ACC112 (cell line): ENCODE measurements around the gene TGFBR1.
A peak's percentile ranks its signal among the peaks of the same experiment; 100 is the strongest.
"Not testable (repeated sequence)": the region's sequence is repeated elsewhere in the genome, so short reads cannot be mapped to it uniquely, and the experiment has no call there.

Source experiments
- H2AFZ ChIP-seq: fragments of 200-600 bp; sonication (generic); one replicate; pipeline ENCODE4 v1.6.0; 2017; ENCODE audit warnings: antibody characterized with exemption, low read length; ENCODE audit not compliant: unreplicated experiment
- H3K27ac ChIP-seq: fragments of 200-600 bp; sonication (generic); 2 replicates; pipeline ENCODE4 v1.5.1; 2014; ENCODE audit warnings: low read depth, mild to moderate bottlenecking, antibody characterized with exemption, low read length, moderate library complexity
- H3K27me3 ChIP-seq: fragments of 200-600 bp; sonication (generic); 2 replicates; pipeline ENCODE4 v1.6.1; 2014; ENCODE audit warnings: mild to moderate bottlenecking, antibody characterized with exemption, low read length, moderate library complexity, mixed read lengths; ENCODE audit not compliant: insufficient read depth
- H3K36me3 ChIP-seq: fragments of 200-600 bp; sonication (generic); 2 replicates; pipeline ENCODE4 v1.6.1; 2016; ENCODE audit warnings: mild to moderate bottlenecking, antibody characterized with exemption, low read length, moderate library complexity, mixed read lengths; ENCODE audit not compliant: insufficient read depth
- H3K4me1 ChIP-seq: fragments of 200-600 bp; sonication (generic); one replicate; pipeline ENCODE4 v1.6.1; 2016; ENCODE audit warnings: low read length, mixed read lengths; ENCODE audit not compliant: insufficient read depth, unreplicated experiment, control insufficient read depth
- H3K4me3 ChIP-seq: fragments of 200-600 bp; sonication (generic); 2 replicates; pipeline ENCODE4 v1.5.1; 2014; ENCODE audit warnings: mild to moderate bottlenecking, low read depth, low read length
- H3K79me2 ChIP-seq: fragments of 200-600 bp; sonication (generic); one replicate; pipeline ENCODE4 v1.6.0; 2016; ENCODE audit warnings: low read length; ENCODE audit not compliant: control insufficient read depth, unreplicated experiment, insufficient read depth

The TGFBR1 gene

GRCh38 chr9:99095565-99095964 lies 9.3 kb upstream of the TGFBR1 start:
- no peaks in the 10 kb centered on the region for H3K4me1 ChIP-seq
- H3K27me3 ChIP-seq = 0 out of 2 replicates have a peak, but pooled peaks cover 5% of the 10 kb centered on the region
- H3K36me3 ChIP-seq = no peaks in the 10 kb centered on the region
- H3K27ac ChIP-seq = no peak overlapping the region
- no peak overlapping the region for H3K4me3 ChIP-seq
- H3K79me2 ChIP-seq = no peaks in the 10 kb centered on the region
- H2AFZ ChIP-seq = no peak overlapping the region

- no peak overlapping the region for H2AFZ ChIP-seq
- H3K4me3 ChIP-seq = no peak overlapping the region
- no peaks in the 10 kb centered on the region for H3K4me1 ChIP-seq
- no peak overlapping the region for H3K27ac ChIP-seq
- H3K36me3 ChIP-seq = no peaks in the 10 kb centered on the region
- H3K27me3 ChIP-seq = 0 out of 2 replicates have a peak, but pooled peaks cover 5% of the 10 kb centered on the region
- no peaks in the 10 kb centered on the region for H3K79me2 ChIP-seq
These were observed 8.5 kb upstream of the TGFBR1 start for GRCh38 chr9:99096409-99096808.

GRCh38 chr9:99099806-99100585 lies 4.9 kb upstream of the TGFBR1 start:
- not testable (repeated sequence) for H2AFZ ChIP-seq

GRCh38 chr9:99101271-99101670 lies 3.6 kb upstream of the TGFBR1 start:
- Histone ChIP-seq H3K36me3 (no peaks in the 10 kb centered on the region), H3K4me1 (peaks cover 8% of the 10 kb centered on the region), H3K27me3 (no peaks in the 10 kb centered on the region), H3K4me3 (no peak overlapping the region), H3K27ac (no peak overlapping the region), H3K79me2 (peaks cover 2% of the 10 kb centered on the region), H2AFZ (no peak overlapping the region)

More at GRCh38 chr9:99099806-99100585, 4.9 kb upstream of the TGFBR1 start:
- H3K4me3 ChIP-seq, H3K79me2 ChIP-seq, H3K27me3 ChIP-seq, H3K4me1 ChIP-seq, H3K27ac ChIP-seq, H3K36me3 ChIP-seq: not testable (repeated sequence)

DNA sequence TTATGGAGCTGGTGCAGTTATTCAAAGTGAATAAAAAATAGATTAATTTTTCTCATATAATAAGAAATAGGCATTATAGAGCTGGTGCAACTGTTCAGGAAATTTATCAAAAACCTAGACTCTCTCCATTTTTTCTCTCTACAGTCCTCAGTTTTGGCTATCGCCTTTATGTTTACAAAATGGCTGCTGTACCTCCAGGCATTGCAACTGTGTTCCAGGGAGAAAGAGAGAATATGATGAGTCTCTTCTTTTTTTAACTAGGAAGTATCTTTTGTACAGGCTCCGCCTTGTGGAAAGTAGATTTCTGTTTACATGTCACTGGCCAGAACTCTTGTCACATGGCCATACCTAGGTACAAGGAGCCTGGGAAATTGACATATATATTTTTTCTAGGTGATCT lies 3.1 kb upstream of the TGFBR1 start:
- Histone ChIP-seq H3K36me3 (no peaks in the 10 kb centered on the region), H3K4me1 (peaks cover 12% of the 10 kb centered on the region), H3K79me2 (peaks cover 7% of the 10 kb centered on the region), H3K27me3 (no peaks in the 10 kb centered on the region), H2AFZ (no peak overlapping the region), H3K4me3 (no peak overlapping the region), H3K27ac (no peak overlapping the region)

DNA sequence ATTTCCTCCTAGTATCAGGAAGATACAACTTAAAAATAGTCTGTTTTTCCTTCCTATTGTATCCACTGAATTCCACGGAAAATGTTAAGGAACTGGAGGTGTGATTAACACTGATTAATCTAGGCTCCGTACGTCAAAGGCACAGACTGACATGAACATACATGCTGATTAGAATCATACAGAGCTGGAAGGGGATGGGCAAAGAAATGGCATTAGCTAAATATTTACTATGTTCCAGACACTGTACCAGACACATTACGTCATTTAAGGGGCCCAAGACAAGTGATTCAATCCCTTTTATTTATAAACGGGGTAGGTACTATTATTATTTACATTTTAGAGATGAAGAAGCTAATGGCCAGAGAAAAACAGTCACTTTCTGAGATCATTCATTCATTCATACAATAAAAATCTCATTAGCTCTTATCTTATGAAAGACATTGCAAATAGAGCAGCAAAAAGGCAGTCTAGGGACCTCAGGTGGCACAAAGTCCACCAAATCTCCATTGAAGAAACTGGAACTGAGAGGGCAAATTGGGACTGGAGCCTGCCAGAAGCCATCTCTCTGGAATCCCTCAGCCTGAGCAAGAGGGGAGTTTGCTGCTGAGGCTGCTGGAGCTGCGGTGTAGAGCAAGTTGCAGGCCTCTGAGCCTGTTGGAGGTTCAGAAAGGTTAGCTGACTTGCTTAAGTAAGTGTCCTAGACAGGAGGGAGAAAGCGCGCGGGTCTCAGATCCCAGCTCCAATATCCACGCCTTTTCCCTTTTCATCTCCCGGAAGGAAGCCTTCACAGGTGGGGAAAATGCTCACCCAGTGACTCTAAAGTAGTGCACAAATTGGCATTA lies 1.6 kb upstream of the TGFBR1 start:
- peaks cover 25% of the 10 kb centered on the region for H3K4me1 ChIP-seq

DNA sequence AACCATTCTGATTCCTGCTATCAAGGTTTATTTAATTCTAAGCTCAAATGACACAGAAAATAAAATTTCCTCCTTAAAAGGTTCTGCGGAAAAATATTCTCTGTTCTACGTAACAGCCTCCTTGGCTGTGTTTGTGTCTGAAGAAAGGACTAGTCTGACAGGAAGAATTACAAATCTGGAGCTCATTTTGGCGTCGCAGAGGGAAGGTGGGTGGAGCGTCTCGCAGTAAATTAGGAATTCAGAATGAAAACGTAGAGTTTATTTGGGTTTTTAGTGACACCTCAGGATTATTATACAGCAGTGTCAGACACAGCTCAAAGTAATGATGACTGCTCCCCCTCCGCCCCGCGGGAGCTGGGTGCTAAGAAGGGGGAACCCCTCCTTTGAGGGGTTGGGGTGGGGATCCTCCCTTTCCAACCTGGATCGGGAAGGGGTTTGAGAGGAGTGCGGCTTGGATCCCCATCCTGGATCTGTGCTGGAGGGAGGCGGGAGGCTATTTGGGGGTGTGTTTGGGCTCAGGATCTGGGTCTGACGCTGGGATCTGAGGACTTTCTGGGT lies 933 bp upstream of the TGFBR1 start:
- no peaks in the 10 kb centered on the region for H3K36me3 ChIP-seq
- H2AFZ ChIP-seq = peak overlapping the region; percentile 87
- H3K79me2 ChIP-seq = peaks cover 27% of the 10 kb centered on the region
- H3K27me3 ChIP-seq = no peaks in the 10 kb centered on the region
- H3K27ac ChIP-seq = peak overlapping the region; percentile 42
- H3K4me1 ChIP-seq = peaks cover 25% of the 10 kb centered on the region
- H3K4me3 ChIP-seq = peak overlapping the region; percentile 81

More for the DNA sequence above, 1.6 kb upstream of the TGFBR1 start:
- Histone ChIP-seq H3K79me2 (peaks cover 20% of the 10 kb centered on the region), H3K36me3 (no peaks in the 10 kb centered on the region), H3K27ac (no peak overlapping the region), H2AFZ (peak overlapping the region; percentile 87), H3K27me3 (no peaks in the 10 kb centered on the region), H3K4me3 (peak overlapping the region; percentile 81)

- Histone ChIP-seq H3K27ac (peak overlapping the region; percentile 58), H3K4me3 (peak overlapping the region; percentile 84)
These were observed 485 bp downstream of the TGFBR1 start for GRCh38 chr9:99105152-99106043.

DNA sequence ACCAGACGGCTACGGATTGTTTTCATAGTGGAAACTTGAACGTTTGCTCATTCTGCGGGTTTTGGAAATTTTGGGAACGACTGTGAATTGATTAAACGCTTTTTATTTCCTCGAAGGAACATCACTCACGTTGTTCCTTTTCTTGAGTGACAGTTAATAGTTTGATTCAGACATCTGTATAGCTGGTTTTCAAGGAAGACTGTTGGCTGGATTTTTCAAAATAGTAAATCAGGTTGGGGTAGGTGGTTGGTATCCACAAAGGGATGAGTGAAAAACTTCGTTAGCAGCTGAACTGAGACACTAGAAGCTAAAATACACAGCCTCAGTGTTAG lies 1.1 kb downstream of the TGFBR1 start:
- Histone ChIP-seq H2AFZ (peak overlapping the region; percentile 51), H3K27ac (no peak overlapping the region), H3K4me3 (peak overlapping the region; percentile 84), H3K36me3 (no peaks in the 10 kb centered on the region), H3K79me2 (peaks cover 43% of the 10 kb centered on the region), H3K4me1 (peaks cover 25% of the 10 kb centered on the region), H3K27me3 (no peaks in the 10 kb centered on the region)

More at GRCh38 chr9:99105152-99106043, 485 bp downstream of the TGFBR1 start:
- Histone ChIP-seq H3K36me3 (no peaks in the 10 kb centered on the region), H3K4me1 (peaks cover 25% of the 10 kb centered on the region), H3K27me3 (no peaks in the 10 kb centered on the region), H2AFZ (peak overlapping the region; percentile 51), H3K79me2 (peaks cover 39% of the 10 kb centered on the region)

DNA sequence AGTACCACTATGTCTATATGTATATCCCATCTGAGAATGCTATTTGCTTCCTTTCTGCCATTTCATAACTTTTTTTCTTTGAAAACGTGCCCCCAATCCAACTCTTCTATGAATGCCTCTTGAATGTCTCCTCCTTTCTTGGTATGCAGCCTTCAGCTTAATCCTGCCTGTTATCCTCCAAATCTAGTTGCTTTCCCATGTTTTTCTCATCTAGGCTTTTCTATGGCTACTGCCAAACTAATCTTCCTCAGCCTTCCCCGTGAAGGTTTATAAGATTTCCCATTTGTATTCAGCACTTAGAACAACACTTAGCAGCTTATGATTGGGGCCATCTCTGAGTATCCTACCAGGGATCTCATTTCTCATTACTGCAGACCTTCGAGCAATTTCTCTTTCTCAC lies 2.5 kb downstream of the TGFBR1 start:
- H3K4me1 ChIP-seq = peaks cover 25% of the 10 kb centered on the region
- H3K36me3 ChIP-seq = no peaks in the 10 kb centered on the region
- H3K27me3 ChIP-seq = no peaks in the 10 kb centered on the region
- no peak overlapping the region for H3K4me3 ChIP-seq
- H3K27ac ChIP-seq = no peak overlapping the region
- H3K79me2 ChIP-seq = peaks cover 48% of the 10 kb centered on the region
- H2AFZ ChIP-seq = no peak overlapping the region
